D721Med (cell line): ENCODE results near the gene TOM1L2.

Experiments
- DNase-seq: peaks from one replicate; pipeline ENCODE4 v3.0.0; 2011; ENCODE audit warnings: low spot score; ENCODE audit not compliant: insufficient read length
- FAIRE-seq: peaks from 2 replicates; lab custom pipeline; 2011; peaks lifted over from hg19 to GRCh38; lab: Jason Lieb, UNC
- CTCF ChIP-seq: IDR thresholded peaks from 2 replicates; pipeline ENCODE4 v1.5.1; 2012; ENCODE audit warnings: mild to moderate bottlenecking, control low read depth; ENCODE audit not compliant: insufficient read depth; ENCODE audit errors: missing control alignments

Gene TOM1L2

GRCh38 chr17:17933775-17934174 is 38.4 kb downstream of the TOM1L2 start:
- DNase-seq (no peak), FAIRE-seq (no peak)
- no peak for TF ChIP-seq CTCF

- no peak for FAIRE-seq
- no peak for DNase-seq
- TF ChIP-seq CTCF: no peak
Measured at GRCh38 chr17:17931159-17931558, 41.0 kb downstream of the TOM1L2 start.

- DNase-seq: no peak
- FAIRE-seq: no peak
Measured at GRCh38 chr17:17930674-17931073, 41.5 kb downstream of the TOM1L2 start.

GRCh38 chr17:17929655-17930380 is 42.4 kb downstream of the TOM1L2 start:
- TF ChIP-seq CTCF: no peak
- FAIRE-seq (no peak), DNase-seq (no peak)

More at GRCh38 chr17:17930674-17931073, 41.5 kb downstream of the TOM1L2 start:
- TF ChIP-seq CTCF: no peak

- TF ChIP-seq CTCF: no peak
- no peak for FAIRE-seq
- no peak for DNase-seq
Measured at GRCh38 chr17:17928398-17929287, 43.6 kb downstream of the TOM1L2 start.

GRCh38 chr17:17926840-17927449 is 45.3 kb downstream of the TOM1L2 start:
- DNase-seq (no peak), FAIRE-seq (no peak)
- no peak for TF ChIP-seq CTCF
